ENCODE results near the gene HDAC4. TPM values are rescaled to one million over a fixed set of nuclear protein-coding genes. Genes with fewer than 3 reads are reported as not detected.

The HDAC4 gene
- total RNA-seq, 1 donor from 2014 or later, result 7.8 TPM

- Histone ChIP-seq H3K27me3 (ENCODE audit: control insufficient read depth, insufficient read depth, low read length) (no peaks in the 10 kb centered on the region), H3K4me3 (ENCODE audit: low read depth, low read length) (no peak overlapping the region), H3K36me3 (ENCODE audit: control insufficient read depth, insufficient read depth, low read length) (no peaks in the 10 kb centered on the region)
- TF ChIP-seq CTCF (IDR thresholded peaks at IDR 0.05; ENCODE audit: insufficient read depth, low read length, poor library complexity, severe bottlenecking), result no peak
- no peak for DNase-seq (ENCODE audit: low read depth)
Observed at GRCh38 chr2:239187464-239188253, 213.2 kb downstream of the HDAC4 start.

GRCh38 chr2:239186516-239187357, 214.1 kb downstream of the HDAC4 start:
- no peak for DNase-seq (ENCODE audit: low read depth)
- no peak overlapping the region for H3K4me3 ChIP-seq (ENCODE audit: low read depth, low read length)
- no peak for TF ChIP-seq CTCF (IDR thresholded peaks at IDR 0.05; ENCODE audit: insufficient read depth, low read length, poor library complexity, severe bottlenecking)
- no peaks in the 10 kb centered on the region for H3K27me3 ChIP-seq (ENCODE audit: control insufficient read depth, insufficient read depth, low read length)
- H3K36me3 ChIP-seq (ENCODE audit: control insufficient read depth, insufficient read depth, low read length), result no peaks in the 10 kb centered on the region

- no peak for DNase-seq (ENCODE audit: low read depth)
- H3K4me3 ChIP-seq (ENCODE audit: low read depth, low read length), result no peak overlapping the region
- H3K27me3 ChIP-seq (ENCODE audit: control insufficient read depth, insufficient read depth, low read length), result no peaks in the 10 kb centered on the region
- TF ChIP-seq CTCF (IDR thresholded peaks at IDR 0.05; ENCODE audit: insufficient read depth, low read length, poor library complexity, severe bottlenecking), result no peak
- H3K36me3 ChIP-seq (ENCODE audit: control insufficient read depth, insufficient read depth, low read length), result no peaks in the 10 kb centered on the region
Observed at GRCh38 chr2:239184968-239185903, 215.6 kb downstream of the HDAC4 start.

DNA sequence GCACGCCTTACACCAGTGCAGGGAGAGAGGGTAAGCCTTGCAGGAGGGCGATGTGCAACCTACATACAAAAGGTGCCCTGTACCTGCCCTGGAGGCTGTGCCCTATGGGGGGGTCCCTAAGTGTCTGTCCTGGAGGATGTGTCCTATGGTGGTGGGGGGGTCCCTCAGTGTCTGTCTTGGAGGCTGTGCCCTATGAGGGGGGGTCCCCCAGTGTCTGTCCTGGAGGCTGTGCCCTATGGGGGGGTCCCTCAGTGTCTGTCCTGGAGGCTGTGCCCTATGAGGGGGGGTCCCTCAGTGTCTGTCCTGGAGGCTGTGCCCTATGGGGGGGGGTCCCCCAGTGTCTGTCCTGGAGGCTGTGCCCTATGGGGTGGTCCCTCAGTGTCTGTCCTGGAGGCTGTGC, 216.6 kb downstream of the HDAC4 start:
- Histone ChIP-seq H3K4me3 (ENCODE audit: low read depth, low read length) (no peak overlapping the region), H3K36me3 (ENCODE audit: control insufficient read depth, insufficient read depth, low read length) (no peaks in the 10 kb centered on the region), H3K27me3 (ENCODE audit: control insufficient read depth, insufficient read depth, low read length) (no peaks in the 10 kb centered on the region)
- DNase-seq (ENCODE audit: low read depth), result no peak
- no peak for TF ChIP-seq CTCF (IDR thresholded peaks at IDR 0.05; ENCODE audit: insufficient read depth, low read length, poor library complexity, severe bottlenecking)

GRCh38 chr2:239182981-239183791, 217.6 kb downstream of the HDAC4 start:
- no peak for TF ChIP-seq CTCF (IDR thresholded peaks at IDR 0.05; ENCODE audit: insufficient read depth, low read length, poor library complexity, severe bottlenecking)
- DNase-seq (ENCODE audit: low read depth), result no peak

More at GRCh38 chr2:239182981-239183791, 217.6 kb downstream of the HDAC4 start:
- Histone ChIP-seq H3K36me3 (ENCODE audit: control insufficient read depth, insufficient read depth, low read length) (no peaks in the 10 kb centered on the region), H3K4me3 (ENCODE audit: low read depth, low read length) (no peak overlapping the region), H3K27me3 (ENCODE audit: control insufficient read depth, insufficient read depth, low read length) (no peaks in the 10 kb centered on the region)

Data from kidney epithelial cell (primary cell).